Left lung (tissue), 10 donors: ENCODE results near the gene FNDC3B. TPM values are rescaled to one million over a fixed set of nuclear protein-coding genes. Genes with fewer than 3 reads are reported as not detected.
A peak's percentile ranks its signal among the peaks of the same experiment; 100 is the strongest.

Experiments used
- ATAC-seq: fragments of 200-7000 bp; cut with Tn5 transposase; one replicate; pipeline ENCODE4 v1.9.1; 2020; ENCODE audit warnings: moderate library complexity
- DNase-seq, 4 donors: peaks; one replicate each; pipeline ENCODE4 v3.0.0-alpha.2; 2013 to 2020
- H3K27ac ChIP-seq, 2 donors: fragments of 200-600 bp; sonication (generic) in 1 of 2; one replicate each; pipeline versions ENCODE4 v1.5.0 to v1.8.0; 2020 to 2021
- H3K27me3 ChIP-seq, 2 donors: fragments of 200-600 bp; sonication (generic) in 1 of 2; one replicate each; pipeline versions ENCODE4 v1.5.0 to v1.8.0; 2020 to 2021
- H3K36me3 ChIP-seq, 2 donors: fragments of 200-600 bp; sonication (generic) in 1 of 2; one replicate each; pipeline versions ENCODE4 v1.5.0 to v1.8.0; 2020 to 2021
- H3K4me1 ChIP-seq, 2 donors: fragments of 200-600 bp; one replicate each; pipeline ENCODE4 v1.8.0; 2021
- H3K4me3 ChIP-seq, 2 donors: fragments of 200-600 bp; sonication (generic) in 1 of 2; one replicate each; pipeline versions ENCODE4 v1.5.0 to v1.8.0; 2020 to 2021; ENCODE audit warnings: mild to moderate bottlenecking in 1 of 2
- H3K9me3 ChIP-seq, 2 donors: fragments of 200-600 bp; sonication (generic) in 1 of 2; one replicate each; pipeline versions ENCODE4 v1.5.0 to v1.8.0; 2020 to 2021
- intact Hi-C, 2 donors: fragments of 100-400 bp; cut with DNase I; formaldehyde crosslinking; loops; one replicate each; pipeline versions ENCODE4 v1.11.2 to v1.14.2; 2022
- polyA plus RNA-seq, 6 donors: library from polyadenylated mRNA; unstranded; fragments of 120-200 nt; gene quantifications; one replicate each; pipeline ENCODE4 v1.2.1, GENCODE V29; 2013; ENCODE audit not compliant: insufficient read length in 6 of 6
- total RNA-seq, 2 donors: library from RNA; stranded (reverse); fragmentation: NEBNext Ultra II Directional; extraction: Animal tissue kit (Norgen Biotek cat#: 25700); gene quantifications; one replicate each; pipeline ENCODE4 v1.2.1, GENCODE V29; 2021
- TF ChIP-seq, protein P1 (sequence below), 2 donors: fragments of 200-600 bp; sonication (generic) in 1 of 2; IDR thresholded peaks; one replicate each; pipeline versions ENCODE4 v1.5.0 to v1.8.0; 2021; ENCODE audit warnings: antibody characterized with exemption in 2 of 2
- donor health status: DM: no; HTN: yes; CAD: no.
- donor health status: DM: no; HTN: no; CAD: no.

The FNDC3B gene
- total and polyA plus RNA-seq, 8 donors: 35.2 to 185 (median 42.3) TPM

DNA sequence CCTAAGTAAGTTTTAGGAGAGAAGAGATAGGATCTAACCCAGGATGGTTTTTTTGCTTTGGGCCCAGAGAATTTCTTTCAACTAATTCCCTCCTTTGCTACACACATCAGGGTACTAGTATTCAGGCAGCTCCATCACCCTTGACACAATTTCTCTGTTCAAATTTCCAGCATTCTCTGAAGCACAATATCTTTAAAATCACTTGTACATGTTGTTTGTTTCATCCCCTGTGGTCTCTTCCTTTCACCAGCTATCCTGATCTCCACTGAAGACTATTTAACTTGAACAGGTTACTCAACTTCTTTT lies 32.4 kb upstream of the FNDC3B start:
- no peak for DNase-seq
- TF ChIP-seq, protein P1, sequence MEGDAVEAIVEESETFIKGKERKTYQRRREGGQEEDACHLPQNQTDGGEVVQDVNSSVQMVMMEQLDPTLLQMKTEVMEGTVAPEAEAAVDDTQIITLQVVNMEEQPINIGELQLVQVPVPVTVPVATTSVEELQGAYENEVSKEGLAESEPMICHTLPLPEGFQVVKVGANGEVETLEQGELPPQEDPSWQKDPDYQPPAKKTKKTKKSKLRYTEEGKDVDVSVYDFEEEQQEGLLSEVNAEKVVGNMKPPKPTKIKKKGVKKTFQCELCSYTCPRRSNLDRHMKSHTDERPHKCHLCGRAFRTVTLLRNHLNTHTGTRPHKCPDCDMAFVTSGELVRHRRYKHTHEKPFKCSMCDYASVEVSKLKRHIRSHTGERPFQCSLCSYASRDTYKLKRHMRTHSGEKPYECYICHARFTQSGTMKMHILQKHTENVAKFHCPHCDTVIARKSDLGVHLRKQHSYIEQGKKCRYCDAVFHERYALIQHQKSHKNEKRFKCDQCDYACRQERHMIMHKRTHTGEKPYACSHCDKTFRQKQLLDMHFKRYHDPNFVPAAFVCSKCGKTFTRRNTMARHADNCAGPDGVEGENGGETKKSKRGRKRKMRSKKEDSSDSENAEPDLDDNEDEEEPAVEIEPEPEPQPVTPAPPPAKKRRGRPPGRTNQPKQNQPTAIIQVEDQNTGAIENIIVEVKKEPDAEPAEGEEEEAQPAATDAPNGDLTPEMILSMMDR (IDR thresholded peaks at IDR 0.05): no peak
- intact Hi-C loops: no loop called here
- no peaks in the 10 kb centered on the region for H3K4me1 ChIP-seq
- no peak overlapping the region for H3K4me3 ChIP-seq
- H3K27me3 ChIP-seq: no peaks in the 10 kb centered on the region
- no peaks in the 10 kb centered on the region for H3K9me3 ChIP-seq
- no peak for ATAC-seq
- H3K36me3 ChIP-seq: no peaks in the 10 kb centered on the region
- H3K27ac ChIP-seq: no peak overlapping the region

DNA sequence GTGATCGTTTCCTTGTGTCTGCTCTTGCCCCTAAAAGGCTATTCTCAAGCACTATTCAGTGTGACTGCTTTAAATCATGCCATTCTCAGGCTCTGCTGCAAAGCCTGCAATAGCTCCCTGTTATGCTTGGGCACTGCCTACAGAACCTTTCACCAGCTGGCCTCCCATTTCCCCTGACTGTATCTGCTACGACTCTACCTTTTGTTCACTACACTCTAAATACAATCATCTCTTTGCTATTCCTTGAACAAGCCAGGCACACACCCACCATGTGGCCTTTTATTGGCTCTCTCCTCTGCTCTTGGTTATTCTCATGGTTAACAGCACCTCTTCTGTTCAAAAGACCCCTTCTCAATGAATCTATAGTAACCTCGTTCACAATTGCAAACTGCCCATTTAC lies 29.6 kb upstream of the FNDC3B start:
- no peaks in the 10 kb centered on the region for H3K36me3 ChIP-seq
- H3K4me3 ChIP-seq: no peak overlapping the region
- intact Hi-C loops: no loop called here
- no peak for DNase-seq
- no peak for ATAC-seq
- no peaks in the 10 kb centered on the region for H3K4me1 ChIP-seq
- H3K27ac ChIP-seq: no peak overlapping the region
- H3K9me3 ChIP-seq: no peaks in the 10 kb centered on the region
- H3K27me3 ChIP-seq: no peaks in the 10 kb centered on the region
- TF ChIP-seq, protein P1 (IDR thresholded peaks at IDR 0.05): no peak

GRCh38 chr3:172012775-172013174 lies 26.6 kb upstream of the FNDC3B start:
- DNase-seq (no peak), ATAC-seq (peak; percentile 52)
- no peaks in the 10 kb centered on the region for H3K9me3 ChIP-seq
- no peak overlapping the region for H3K27ac ChIP-seq
- no peaks in the 10 kb centered on the region for H3K4me1 ChIP-seq
- intact Hi-C loops: no loop called here
- no peak overlapping the region for H3K4me3 ChIP-seq
- no peaks in the 10 kb centered on the region for H3K27me3 ChIP-seq
- H3K36me3 ChIP-seq: no peaks in the 10 kb centered on the region
- TF ChIP-seq, protein P1 (IDR thresholded peaks at IDR 0.05): no peak

GRCh38 chr3:172014145-172014544 lies 25.2 kb upstream of the FNDC3B start:
- ATAC-seq (no peak), DNase-seq (no peak)
- Histone ChIP-seq H3K36me3 (no peaks in the 10 kb centered on the region), H3K4me3 (no peak overlapping the region), H3K9me3 (no peaks in the 10 kb centered on the region), H3K4me1 (no peaks in the 10 kb centered on the region), H3K27ac (no peak overlapping the region), H3K27me3 (no peaks in the 10 kb centered on the region)
- TF ChIP-seq, protein P1 (IDR thresholded peaks at IDR 0.05): no peak
- intact Hi-C loops: no loop called here

DNA sequence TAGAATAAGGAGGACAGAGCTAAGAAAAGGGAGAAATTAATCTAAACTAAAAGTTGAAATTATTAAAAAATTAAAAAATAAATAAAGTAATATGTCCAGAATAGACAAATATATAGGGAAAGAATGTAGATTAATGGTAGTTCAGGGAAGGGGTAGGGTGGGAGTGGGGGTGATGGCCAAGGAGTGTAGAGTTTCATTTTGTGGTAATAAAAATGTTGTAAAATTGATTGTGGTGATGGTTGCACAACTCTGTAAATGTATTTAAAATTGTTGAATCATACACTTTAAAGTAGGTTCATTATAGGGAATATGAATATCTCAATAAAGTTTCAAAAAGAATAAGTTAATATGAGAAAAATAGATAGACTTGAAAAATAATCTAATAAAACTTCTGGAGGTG lies 21.0 kb upstream of the FNDC3B start:
- no peaks in the 10 kb centered on the region for H3K9me3 ChIP-seq
- no peak overlapping the region for H3K27ac ChIP-seq
- no peaks in the 10 kb centered on the region for H3K36me3 ChIP-seq
- no peak overlapping the region for H3K4me3 ChIP-seq
- no peak for ATAC-seq
- no peak for DNase-seq
- no peaks in the 10 kb centered on the region for H3K27me3 ChIP-seq
- intact Hi-C loops: no loop called here
- TF ChIP-seq, protein P1 (IDR thresholded peaks at IDR 0.05): no peak
- no peaks in the 10 kb centered on the region for H3K4me1 ChIP-seq
